CD14-positive monocyte (primary cell): ENCODE results near the gene RIPOR3. TPM values are rescaled to one million over a fixed set of nuclear protein-coding genes. Genes with fewer than 3 reads are reported as not detected.
A peak's percentile ranks its signal among the peaks of the same experiment; 100 is the strongest.

Experiments
- DNase-seq, 3 donors: peaks; one replicate each; pipeline ENCODE4 v3.0.0-alpha.2; 2011 to 2022
- H2AFZ ChIP-seq: 2 replicates; pipeline ENCODE4 v1.6.0; 2012; ENCODE audit warnings: mild to moderate bottlenecking, low read depth, low read length, inconsistent platforms; ENCODE audit not compliant: insufficient read depth, poor library complexity, severe bottlenecking
- H3K27ac ChIP-seq, 2 donors: 1 replicate in 1 of 2; 2 replicates in 1 of 2; pipeline ENCODE4 v1.5.1; 2012 to 2013; ENCODE audit warnings: low read length in 2 of 2, control low read depth in 1 of 2, inconsistent platforms in 1 of 2, low read depth in 1 of 2, mild to moderate bottlenecking in 1 of 2
- H3K27me3 ChIP-seq, 2 donors: one replicate each; pipeline versions ENCODE4 v1.6.0 to v1.6.1; 2011 to 2013; ENCODE audit warnings: low read length in 2 of 2; ENCODE audit not compliant: control insufficient read depth in 2 of 2, insufficient read depth in 2 of 2
- H3K36me3 ChIP-seq, 2 donors: replicated peaks in 1 of 2; 1 replicate in 1 of 2; 2 replicates in 1 of 2; pipeline versions ENCODE4 v1.5.1 to v1.6.1; 2012 to 2013; ENCODE audit warnings: low read length in 2 of 2, control low read depth in 1 of 2, inconsistent platforms in 1 of 2, mild to moderate bottlenecking in 1 of 2; ENCODE audit not compliant: insufficient read depth in 2 of 2, control insufficient read depth in 1 of 2
- H3K4me1 ChIP-seq, 2 donors: 1 replicate in 1 of 2; 2 replicates in 1 of 2; pipeline versions ENCODE4 v1.5.1 to v1.6.1; 2012 to 2013; ENCODE audit warnings: low read length in 2 of 2, control low read depth in 1 of 2, inconsistent platforms in 1 of 2, mild to moderate bottlenecking in 1 of 2, moderate library complexity in 1 of 2; ENCODE audit not compliant: insufficient read depth in 2 of 2, control insufficient read depth in 1 of 2
- H3K4me2 ChIP-seq: replicated peaks from 2 replicates; pipeline ENCODE3; 2012; ENCODE audit warnings: low read length, moderate library complexity, mild to moderate bottlenecking; ENCODE audit not compliant: poor library complexity, severe bottlenecking; ENCODE audit errors: extremely low read depth
- H3K4me3 ChIP-seq, 3 experiments: fragments of 200-600 bp in 1 of 3; sonication (generic) in 1 of 3; replicated peaks in 1 of 3; 1 replicate in 2 of 3; 2 replicates in 1 of 3; pipeline ENCODE4 v1.5.1; 2011 to 2013; ENCODE audit warnings: low read length in 3 of 3, mild to moderate bottlenecking in 3 of 3, control low read depth in 2 of 3, low read depth in 2 of 3, inconsistent platforms in 1 of 3, moderate library complexity in 1 of 3
- H3K79me2 ChIP-seq: 2 replicates; pipeline ENCODE4 v1.6.0; 2012; ENCODE audit warnings: mild to moderate bottlenecking, control low read depth, inconsistent platforms, low read length, moderate library complexity; ENCODE audit not compliant: insufficient read depth
- H3K9ac ChIP-seq: 2 replicates; pipeline ENCODE4 v1.6.0; 2017; ENCODE audit warnings: low read length, mild to moderate bottlenecking; ENCODE audit not compliant: insufficient read depth, poor library complexity, severe bottlenecking
- H3K9me3 ChIP-seq, 2 donors: replicated peaks in 1 of 2; 1 replicate in 1 of 2; 2 replicates in 1 of 2; pipeline versions ENCODE4 v1.5.1 to v1.6.1; 2012 to 2013; ENCODE audit warnings: low read length in 2 of 2, control low read depth in 1 of 2; ENCODE audit not compliant: control insufficient read depth in 1 of 2, insufficient read depth in 1 of 2
- H4K20me1 ChIP-seq: 2 replicates; pipeline ENCODE4 v1.6.0; 2012; ENCODE audit warnings: mild to moderate bottlenecking, low read length, control low read depth, moderate library complexity; ENCODE audit not compliant: insufficient read depth
- H3K27ac Mint-ChIP-seq, 7 donors: one replicate each; pipeline ENCODE4 v1.8.0; 2020; ENCODE audit warnings: mild to moderate bottlenecking in 7 of 7, mixed read lengths in 7 of 7, moderate library complexity in 6 of 7, inconsistent platforms in 2 of 7
- H3K27me3 Mint-ChIP-seq, 3 donors: one replicate each; pipeline ENCODE4 v1.8.0; 2021 to 2022; ENCODE audit warnings: low read depth in 3 of 3, mild to moderate bottlenecking in 3 of 3, mixed read lengths in 3 of 3, moderate library complexity in 3 of 3, inconsistent platforms in 1 of 3
- H3K36me3 Mint-ChIP-seq, 2 donors: one replicate each; pipeline ENCODE4 v1.8.0; 2020; ENCODE audit warnings: mixed read lengths in 2 of 2, inconsistent platforms in 1 of 2, mild to moderate bottlenecking in 1 of 2
- H3K4me1 Mint-ChIP-seq: one replicate; pipeline ENCODE4 v1.8.0; 2020; ENCODE audit warnings: mild to moderate bottlenecking, mixed read lengths
- H3K4me3 Mint-ChIP-seq, 2 donors: one replicate each; pipeline ENCODE4 v1.8.0; 2020; ENCODE audit warnings: mild to moderate bottlenecking in 2 of 2, mixed read lengths in 2 of 2, moderate library complexity in 1 of 2
- H3K9me3 Mint-ChIP-seq, 7 donors: one replicate each; pipeline ENCODE4 v1.8.0; 2020 to 2022; ENCODE audit warnings: mixed read lengths in 7 of 7, mild to moderate bottlenecking in 6 of 7, moderate library complexity in 6 of 7, inconsistent platforms in 2 of 7
- WGBS: methylation state at CpG from one replicate; pipeline ENCODE4 v1.1.5; 2013; ENCODE audit warnings: missing lambda C conversion rate; ENCODE audit not compliant: insufficient coverage; 5-methylcytosine and 5-hydroxymethylcytosine counted together
- intact Hi-C, 2 donors: fragments of 100-400 bp; cut with micrococcal nuclease; formaldehyde crosslinking; loops; one replicate each; pipeline versions ENCODE4 v1.15.0 to v1.15.1; 2023
- polyA plus RNA-seq, 3 donors: library from polyadenylated mRNA; depleted of rRNA in 1 of 3; unstranded in 2 of 3; stranded (reverse) in 1 of 3; fragments of 300-500 nt in 2 of 3; fragments of >200 nt in 1 of 3; fragmentation: Illumina TruSeq in 2 of 3; gene quantifications; 1 replicate in 2 of 3; 2 replicates in 1 of 3; pipeline ENCODE4 v1.2.3, GENCODE V29; 2012 to 2021
- TF ChIP-seq, protein P1 (sequence below): fragments of 200-600 bp; IDR thresholded peaks from one replicate; pipeline ENCODE4 v1.8.0; 2022; ENCODE audit warnings: antibody characterized with exemption, mild to moderate bottlenecking

The RIPOR3 gene
- polyA plus RNA-seq, 3 donors: not detected

DNA sequence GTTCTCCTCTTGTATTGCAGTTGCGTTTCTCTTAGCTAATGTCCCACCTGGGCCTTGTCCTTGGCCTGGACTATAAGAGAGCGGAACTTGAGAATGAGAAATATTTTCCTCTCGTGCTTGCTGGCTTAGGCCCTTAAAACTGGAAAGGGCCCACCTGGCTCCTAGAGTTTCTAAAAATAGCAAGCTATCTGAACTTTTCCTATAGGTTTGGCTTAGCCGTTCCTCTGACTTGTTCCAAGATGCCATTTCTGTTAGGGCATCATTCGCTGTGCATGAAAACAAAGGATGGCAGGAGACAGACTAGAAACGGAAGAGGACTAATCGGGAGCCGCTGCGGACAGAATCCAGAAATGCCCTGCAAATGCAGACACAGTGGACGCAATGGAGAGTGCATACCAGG is 4.5 kb downstream of the RIPOR3 start:
- Histone ChIP-seq H3K9me3 (peaks cover 0 to 7% of the 10 kb centered on the region in 2 donors), H3K27ac (no peak overlapping the region), H3K79me2 (no peaks in the 10 kb centered on the region), H3K27me3 (peaks cover 23 to 29% of the 10 kb centered on the region in 2 donors), H3K4me1 (no peaks in the 10 kb centered on the region), H3K9ac (no peak overlapping the region), H3K36me3 (no peaks in the 10 kb centered on the region), H3K4me2 (no peak overlapping the region), H2AFZ (no peak overlapping the region), H4K20me1 (no peaks in the 10 kb centered on the region), H3K4me3 (no peak overlapping the region)
- Mint-ChIP-seq H3K4me3 (no peak overlapping the region), H3K27me3 (peaks cover 34 to 41% (median 39%) of the 10 kb centered on the region in 3 donors), H3K9me3 (peaks cover 0 to 8% (median 4%) of the 10 kb centered on the region in 7 donors), H3K27ac (peak overlapping the region in 1 of 7 donors; percentile 40), H3K4me1 (peaks cover 10% of the 10 kb centered on the region), H3K36me3 (no peaks in the 10 kb centered on the region)
- WGBS: 99% methylated on average over 7 of the region's 10 CpGs
- intact Hi-C loops: no loop called here
- TF ChIP-seq, protein P1, sequence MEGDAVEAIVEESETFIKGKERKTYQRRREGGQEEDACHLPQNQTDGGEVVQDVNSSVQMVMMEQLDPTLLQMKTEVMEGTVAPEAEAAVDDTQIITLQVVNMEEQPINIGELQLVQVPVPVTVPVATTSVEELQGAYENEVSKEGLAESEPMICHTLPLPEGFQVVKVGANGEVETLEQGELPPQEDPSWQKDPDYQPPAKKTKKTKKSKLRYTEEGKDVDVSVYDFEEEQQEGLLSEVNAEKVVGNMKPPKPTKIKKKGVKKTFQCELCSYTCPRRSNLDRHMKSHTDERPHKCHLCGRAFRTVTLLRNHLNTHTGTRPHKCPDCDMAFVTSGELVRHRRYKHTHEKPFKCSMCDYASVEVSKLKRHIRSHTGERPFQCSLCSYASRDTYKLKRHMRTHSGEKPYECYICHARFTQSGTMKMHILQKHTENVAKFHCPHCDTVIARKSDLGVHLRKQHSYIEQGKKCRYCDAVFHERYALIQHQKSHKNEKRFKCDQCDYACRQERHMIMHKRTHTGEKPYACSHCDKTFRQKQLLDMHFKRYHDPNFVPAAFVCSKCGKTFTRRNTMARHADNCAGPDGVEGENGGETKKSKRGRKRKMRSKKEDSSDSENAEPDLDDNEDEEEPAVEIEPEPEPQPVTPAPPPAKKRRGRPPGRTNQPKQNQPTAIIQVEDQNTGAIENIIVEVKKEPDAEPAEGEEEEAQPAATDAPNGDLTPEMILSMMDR: no peak
- DNase-seq: no peak

DNA sequence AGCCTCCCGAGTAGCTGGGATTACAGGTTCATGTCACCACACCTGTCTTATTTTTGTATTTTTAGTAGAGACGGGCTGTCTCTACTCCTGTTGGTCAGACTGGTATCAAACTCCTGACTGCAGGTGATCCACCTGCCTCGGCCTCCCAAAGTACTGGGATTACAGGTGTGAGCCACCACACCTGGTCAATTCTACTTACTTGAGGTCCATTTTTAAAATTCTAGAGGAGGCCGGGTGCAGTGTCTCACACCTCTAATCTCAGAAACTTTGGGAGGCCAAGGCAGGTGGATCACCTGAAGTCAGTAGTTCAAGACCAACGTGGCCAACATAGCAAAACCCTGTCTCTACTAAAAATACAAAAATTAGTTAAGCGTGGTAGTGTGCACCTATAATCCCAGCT is 7.8 kb downstream of the RIPOR3 start:
- H3K4me2 ChIP-seq: no peak overlapping the region
- H3K79me2 ChIP-seq: no peaks in the 10 kb centered on the region

More for the DNA sequence above, 7.8 kb downstream of the RIPOR3 start:
- Mint-ChIP-seq H3K36me3 (no peaks in the 10 kb centered on the region), H3K9me3 (peaks cover 0 to 6% (median 0%) of the 10 kb centered on the region in 7 donors), H3K27ac (no peak overlapping the region), H3K4me1 (no peaks in the 10 kb centered on the region), H3K4me3 (no peak overlapping the region), H3K27me3 (peaks cover 9 to 13% (median 9%) of the 10 kb centered on the region in 3 donors)
- H3K9ac ChIP-seq: no peak overlapping the region
- H3K9me3 ChIP-seq: no peaks in the 10 kb centered on the region
- no peak for DNase-seq
- H3K27me3 ChIP-seq: peaks cover 0 to under 1% of the 10 kb centered on the region in 2 donors
- intact Hi-C loops: no loop called here
- H3K36me3 ChIP-seq: no peaks in the 10 kb centered on the region
- no peak overlapping the region for H2AFZ ChIP-seq
- TF ChIP-seq, protein P1: no peak
- H4K20me1 ChIP-seq: no peaks in the 10 kb centered on the region
- H3K4me3 ChIP-seq: no peak overlapping the region
- 91% methylated on average over 6 of the region's 6 CpGs for WGBS
- H3K27ac ChIP-seq: no peak overlapping the region
- H3K4me1 ChIP-seq: no peaks in the 10 kb centered on the region
